Esophagus muscularis mucosa (tissue), 4 donors: ENCODE results near the gene OAS2.

Experiments
- CTCF ChIP-seq, 3 experiments: fragments of 200-600 bp in 2 of 3; fragments of 450-650 bp in 1 of 3; sonication (generic) in 2 of 3; IDR thresholded peaks; one replicate each; pipeline ENCODE4 v1.5.1; 2017 to 2019; ENCODE audit warnings: antibody characterized with exemption in 3 of 3, mild to moderate bottlenecking in 2 of 3, moderate library complexity in 1 of 3
- EP300 ChIP-seq: sonication (generic); formaldehyde crosslinking; IDR thresholded peaks from one replicate; pipeline ENCODE4 v1.6.1; 2017; ENCODE audit warnings: antibody characterized with exemption
- POLR2A ChIP-seq: fragments of 450-650 bp; IDR thresholded peaks from one replicate; pipeline ENCODE4 v1.6.1; 2017; ENCODE audit warnings: antibody characterized with exemption, moderate library complexity, mild to moderate bottlenecking, low read depth

GRCh38 chr12:112977641-112978040, 678 bp upstream of the OAS2 start:
- no peak for TF ChIP-seq POLR2A
- TF ChIP-seq CTCF (IDR thresholded peaks at IDR 0.05) = no peak
- TF ChIP-seq EP300 = no peak
